GM13976 (cell line): ENCODE results near the gene ASB13.

Source experiments
- DNase-seq: peaks from one replicate; pipeline ENCODE4 v3.0.0; 2012; ENCODE audit warnings: low spot score
- in situ Hi-C: fragments of 300-500 bp; cut with MboI; formaldehyde crosslinking; loops from one replicate; pipeline ENCODE4 v1.12.0; 2022; ENCODE audit warnings: low sequenced_read_pairs, mixed read lengths, inconsistent platforms; ENCODE audit not compliant: unreplicated experiment
- TF ChIP-seq, protein P1 (sequence below): IDR thresholded peaks from 2 replicates; pipeline ENCODE4 v1.5.1; 2012; ENCODE audit warnings: borderline replicate concordance, mild to moderate bottlenecking; ENCODE audit not compliant: insufficient read depth; ENCODE audit errors: extremely low read depth, missing control alignments, control extremely low read depth

The ASB13 gene

DNA sequence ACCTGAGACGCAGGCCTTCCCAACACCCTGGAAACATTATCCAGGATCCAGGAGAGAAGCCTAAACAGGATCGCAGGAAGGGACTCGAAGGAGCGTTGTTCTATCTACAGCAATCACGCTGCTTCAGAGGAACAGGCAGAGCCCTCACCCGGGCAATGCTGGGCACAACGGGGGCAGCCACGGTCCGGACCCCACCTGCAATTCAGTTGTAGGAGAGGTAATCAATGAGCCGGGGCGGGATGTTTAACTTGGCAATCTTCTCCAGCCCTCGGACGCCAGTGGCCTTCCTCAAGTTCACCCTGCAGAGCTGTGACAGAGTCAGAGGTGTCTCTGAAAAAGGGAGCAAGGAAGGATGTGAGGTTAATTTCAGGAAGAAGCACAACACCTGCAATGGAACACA is 25.9 kb downstream of the ASB13 start:
- TF ChIP-seq, protein P1, sequence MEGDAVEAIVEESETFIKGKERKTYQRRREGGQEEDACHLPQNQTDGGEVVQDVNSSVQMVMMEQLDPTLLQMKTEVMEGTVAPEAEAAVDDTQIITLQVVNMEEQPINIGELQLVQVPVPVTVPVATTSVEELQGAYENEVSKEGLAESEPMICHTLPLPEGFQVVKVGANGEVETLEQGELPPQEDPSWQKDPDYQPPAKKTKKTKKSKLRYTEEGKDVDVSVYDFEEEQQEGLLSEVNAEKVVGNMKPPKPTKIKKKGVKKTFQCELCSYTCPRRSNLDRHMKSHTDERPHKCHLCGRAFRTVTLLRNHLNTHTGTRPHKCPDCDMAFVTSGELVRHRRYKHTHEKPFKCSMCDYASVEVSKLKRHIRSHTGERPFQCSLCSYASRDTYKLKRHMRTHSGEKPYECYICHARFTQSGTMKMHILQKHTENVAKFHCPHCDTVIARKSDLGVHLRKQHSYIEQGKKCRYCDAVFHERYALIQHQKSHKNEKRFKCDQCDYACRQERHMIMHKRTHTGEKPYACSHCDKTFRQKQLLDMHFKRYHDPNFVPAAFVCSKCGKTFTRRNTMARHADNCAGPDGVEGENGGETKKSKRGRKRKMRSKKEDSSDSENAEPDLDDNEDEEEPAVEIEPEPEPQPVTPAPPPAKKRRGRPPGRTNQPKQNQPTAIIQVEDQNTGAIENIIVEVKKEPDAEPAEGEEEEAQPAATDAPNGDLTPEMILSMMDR, result no peak
- DNase-seq, result no peak
- in situ Hi-C loops, result no loop called here

DNA sequence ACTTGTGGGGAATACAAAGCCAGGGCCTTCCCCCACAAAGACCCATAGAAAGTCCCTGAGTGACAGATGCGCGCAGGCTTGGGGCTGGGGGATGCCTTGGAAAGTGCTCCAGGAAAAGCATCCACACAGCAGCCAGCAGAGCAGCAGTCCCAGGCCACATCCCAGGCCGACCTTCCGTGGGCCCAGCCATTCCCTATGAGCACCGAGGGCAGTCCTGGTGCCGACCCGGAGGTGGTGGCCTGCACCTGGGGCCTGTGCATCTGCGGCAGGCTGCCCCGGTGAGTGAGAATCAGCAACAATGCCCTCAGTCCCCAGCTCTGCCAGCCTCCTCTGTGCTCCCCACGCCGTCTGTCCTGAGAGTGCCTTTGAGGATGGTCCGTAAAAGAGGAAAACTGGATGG is 26.4 kb downstream of the ASB13 start:
- TF ChIP-seq, protein P1, result no peak
- no peak for DNase-seq
- in situ Hi-C loops, result no loop called here

DNA sequence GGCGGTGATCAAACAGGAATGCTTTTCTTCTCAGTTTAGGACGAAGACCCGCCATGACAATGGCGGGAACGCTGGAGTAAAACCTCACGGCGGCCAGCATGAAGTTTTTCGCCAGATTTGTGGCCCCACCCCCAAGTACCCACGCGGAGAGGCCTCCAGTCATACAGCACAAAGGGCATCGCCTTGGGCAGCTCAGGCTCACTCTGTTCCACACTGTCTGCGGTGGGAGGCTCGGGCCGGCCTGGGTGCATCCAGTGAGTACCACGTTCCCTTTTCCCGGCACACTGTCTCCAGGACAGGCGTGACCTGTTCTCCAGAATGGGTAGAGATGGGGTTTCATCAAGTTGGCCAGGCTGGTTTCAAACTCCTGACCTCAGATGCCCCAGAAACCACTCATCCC is 27.3 kb downstream of the ASB13 start:
- no peak for DNase-seq
- in situ Hi-C loops, result no loop called here
- TF ChIP-seq, protein P1, result no peak

DNA sequence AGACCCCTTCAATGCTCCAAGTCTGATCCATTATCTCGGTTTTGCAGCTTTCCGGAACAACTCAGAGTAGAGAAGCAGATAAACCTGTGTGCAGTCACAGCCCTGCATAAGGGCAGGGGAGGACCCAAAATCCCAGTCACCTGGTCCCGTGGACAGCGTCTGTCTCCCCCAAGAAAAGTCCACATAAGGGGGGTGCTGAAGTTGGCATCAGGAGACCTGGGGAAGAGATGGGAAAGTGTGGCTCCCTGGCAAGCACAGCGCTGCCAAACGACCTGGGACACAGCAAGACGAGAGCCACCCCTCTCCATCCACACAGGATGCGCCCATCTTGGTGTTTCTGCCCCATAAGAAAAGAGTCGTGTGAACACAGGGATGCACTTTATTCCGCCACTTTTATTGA is 27.9 kb downstream of the ASB13 start:
- in situ Hi-C loops, result no loop called here
- no peak for DNase-seq
- TF ChIP-seq, protein P1, result no peak

DNA sequence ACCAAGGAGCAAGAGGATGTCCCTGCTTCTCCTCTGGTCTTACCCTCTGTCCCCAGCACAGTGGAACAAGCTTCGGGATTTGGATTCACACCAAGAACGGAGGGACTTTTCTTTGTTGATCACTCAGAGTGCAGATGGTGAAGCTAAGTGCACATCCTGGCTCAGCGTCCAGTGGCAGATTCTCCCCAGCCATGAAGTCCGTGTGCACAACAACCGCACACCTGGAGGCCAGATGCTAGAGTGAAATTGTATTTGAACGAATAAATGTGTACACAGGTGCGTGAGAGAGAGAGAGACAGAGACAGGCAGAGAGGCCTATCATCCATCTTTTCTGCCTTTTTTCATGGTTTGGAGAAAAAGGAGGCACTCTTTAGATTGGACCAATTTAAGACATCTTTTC is 31.5 kb downstream of the ASB13 start:
- DNase-seq, result no peak
- TF ChIP-seq, protein P1, result no peak
- in situ Hi-C loops, result no loop called here

DNA sequence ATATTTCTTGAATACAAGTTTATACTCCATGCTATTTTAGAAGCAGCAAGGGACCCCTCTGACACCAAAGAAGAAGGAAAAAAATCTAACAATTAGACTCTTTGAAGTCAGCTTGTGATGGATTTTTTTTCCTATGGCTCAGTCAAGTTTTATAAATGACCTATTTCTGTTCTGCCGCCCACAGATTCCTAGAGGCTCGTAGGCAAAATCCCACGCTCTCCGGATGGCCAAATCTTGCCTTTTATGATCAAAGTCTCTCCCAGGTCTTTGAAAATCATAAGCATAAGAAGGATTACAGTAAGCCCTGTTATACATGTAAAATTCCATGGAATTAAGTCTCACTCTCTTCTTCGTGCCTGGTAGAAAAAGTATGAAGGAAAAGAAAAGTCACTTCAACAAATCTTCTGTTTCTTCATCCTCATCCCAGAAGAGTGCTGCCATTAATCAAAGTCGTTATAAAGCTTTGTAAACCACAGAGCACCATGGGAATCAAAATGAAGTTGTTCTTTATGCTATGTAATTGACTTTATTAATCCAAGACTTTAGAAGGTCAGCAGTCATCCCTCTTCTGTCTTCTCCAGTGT is 33.1 kb downstream of the ASB13 start:
- in situ Hi-C loops, result no loop called here
- DNase-seq, result no peak
- TF ChIP-seq, protein P1, result no peak

DNA sequence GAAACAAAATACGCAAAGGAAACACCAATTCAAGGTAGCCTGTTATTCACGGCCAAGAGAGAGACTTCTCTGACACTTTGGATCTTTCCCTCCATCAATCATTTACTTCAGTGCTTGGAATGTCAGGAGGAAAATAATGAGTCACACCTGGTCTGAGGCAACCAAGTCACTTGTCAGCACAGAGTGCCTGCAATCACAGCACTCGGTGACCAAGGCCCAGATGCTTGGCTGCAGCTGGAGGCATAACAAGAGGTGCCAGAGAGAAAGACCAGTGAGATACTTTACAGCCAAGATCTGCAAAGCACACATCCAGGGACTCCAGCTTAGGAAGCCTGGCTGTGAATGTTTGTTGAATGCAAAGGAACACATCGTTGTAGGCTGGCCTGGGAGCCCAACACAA is 33.9 kb downstream of the ASB13 start:
- TF ChIP-seq, protein P1, result no peak
- DNase-seq, result no peak
- in situ Hi-C loops, result no loop called here
